Aorta (tissue), 5 donors: ENCODE measurements around the gene DNAH11. TPM values are rescaled to one million over a fixed set of nuclear protein-coding genes. Genes with fewer than 3 reads are reported as not detected.

Experiments
- ATAC-seq: fragments of 200-7000 bp; cut with Tn5 transposase; one replicate; pipeline ENCODE4 v1.9.1; 2022; ENCODE audit warnings: moderate library complexity; ENCODE audit not compliant: low FRiP score
- DNase-seq, 2 donors: peaks; one replicate each; pipeline ENCODE4 v3.0.0-alpha.2; 2020
- H3K27ac ChIP-seq, 2 donors: one replicate each; pipeline ENCODE4 v1.5.1; 2013; ENCODE audit warnings: low read length in 2 of 2, mild to moderate bottlenecking in 2 of 2, moderate library complexity in 2 of 2, control low read depth in 1 of 2, inconsistent platforms in 1 of 2, low read depth in 1 of 2
- H3K27me3 ChIP-seq, 2 donors: one replicate each; pipeline ENCODE4 v1.6.1; 2013; ENCODE audit warnings: control low read depth in 1 of 2, low read length in 1 of 2, mild to moderate bottlenecking in 1 of 2, moderate library complexity in 1 of 2; ENCODE audit not compliant: insufficient read depth in 2 of 2, control insufficient read depth in 1 of 2
- H3K36me3 ChIP-seq, 2 donors: one replicate each; pipeline ENCODE4 v1.6.1; 2013; ENCODE audit warnings: control low read depth in 1 of 2, low read length in 1 of 2, mild to moderate bottlenecking in 1 of 2; ENCODE audit not compliant: insufficient read depth in 2 of 2, control insufficient read depth in 1 of 2
- H3K4me1 ChIP-seq, 2 donors: one replicate each; pipeline ENCODE4 v1.6.1; 2013; ENCODE audit warnings: low read length in 2 of 2, control low read depth in 1 of 2, mild to moderate bottlenecking in 1 of 2, moderate library complexity in 1 of 2; ENCODE audit not compliant: insufficient read depth in 2 of 2, control insufficient read depth in 1 of 2
- H3K4me3 ChIP-seq, 2 donors: one replicate each; pipeline ENCODE4 v1.5.1; 2013; ENCODE audit warnings: low read length in 2 of 2, control low read depth in 1 of 2, mild to moderate bottlenecking in 1 of 2
- H3K9me3 ChIP-seq: one replicate; pipeline ENCODE4 v1.6.1; 2013; ENCODE audit warnings: mild to moderate bottlenecking, low read length; ENCODE audit not compliant: control insufficient read depth
- WGBS, 2 donors: extraction: QIAGEN DNeasy Blood & Tissue Kit; methylation state at CpG; one replicate each; pipeline ENCODE4 v1.1.7; 2013; 5-methylcytosine and 5-hydroxymethylcytosine counted together
- intact Hi-C, 2 donors: fragments of 100-400 bp; cut with DNase I; formaldehyde crosslinking; loops; one replicate each; pipeline versions ENCODE4 v1.14.2 to v1.15.0; 2022
- polyA plus RNA-seq, 2 donors: library from polyadenylated mRNA; stranded (reverse); fragments of 200-250 nt; gene quantifications; one replicate each; pipeline ENCODE4 v1.2.3, GENCODE V29; 2013
- total RNA-seq, 2 donors: library from RNA; stranded (reverse); fragmentation: NEBNext Ultra II Directional; extraction: Animal tissue kit (Norgen Biotek cat#: 25700); gene quantifications; one replicate each; pipeline ENCODE4 v1.2.1, GENCODE V29; 2021
- donor health status: healthy with polysubstance abuse.
- donor health status: Bipolar disorder and iron deficiency.
- donor health status: DM: no; HTN: no; CAD: no.
- donor health status: DM: no; HTN: no; CAD: no.
- donor health status: DM: yes; HTN: yes; CAD: no.

The DNAH11 gene
- total and polyA plus RNA-seq, 4 donors = 2.5 to 3.3 (median 2.6) TPM; not detected in 1

DNA sequence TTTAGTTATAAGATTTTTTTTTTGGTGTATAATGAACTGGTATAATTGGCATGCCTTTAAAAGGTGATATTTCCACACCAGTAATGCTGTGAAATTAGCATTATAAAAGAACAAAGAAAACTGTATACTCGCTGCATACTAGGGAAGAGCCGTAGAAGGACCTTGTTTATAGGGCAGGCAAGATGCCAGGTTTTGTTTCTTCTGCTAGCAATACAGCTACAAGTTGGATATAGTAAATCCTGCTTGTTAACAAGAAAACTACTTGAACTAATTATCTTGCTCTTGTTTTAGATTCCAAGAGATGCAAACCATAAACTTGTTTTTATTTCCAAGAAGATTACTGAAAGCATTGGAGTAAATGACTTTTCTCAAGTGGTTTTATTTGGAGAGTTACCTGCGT is 1.9 kb downstream of the DNAH11 start:
- no peak for ATAC-seq
- Histone ChIP-seq H3K4me1 (no peaks in the 10 kb centered on the region), H3K27ac (no peak overlapping the region), H3K9me3 (no peaks in the 10 kb centered on the region), H3K27me3 (no peaks in the 10 kb centered on the region), H3K4me3 (no peak overlapping the region), H3K36me3 (no peaks in the 10 kb centered on the region)
- no peak for DNase-seq
- 72 to 89% methylated on average over 3 of the region's 3 CpGs for WGBS, 2 donors
- intact Hi-C loops = no loop called here

- Histone ChIP-seq H3K36me3 (no peaks in the 10 kb centered on the region), H3K27ac (no peak overlapping the region), H3K27me3 (no peaks in the 10 kb centered on the region), H3K4me3 (no peak overlapping the region), H3K9me3 (no peaks in the 10 kb centered on the region), H3K4me1 (no peaks in the 10 kb centered on the region)
- DNase-seq = no peak
- intact Hi-C loops = no loop called here
- ATAC-seq = no peak
- 8 to 11% methylated on average over 3 of the region's 3 CpGs for WGBS, 2 donors
Observed at GRCh38 chr7:21547501-21547900, 4.7 kb downstream of the DNAH11 start.

DNA sequence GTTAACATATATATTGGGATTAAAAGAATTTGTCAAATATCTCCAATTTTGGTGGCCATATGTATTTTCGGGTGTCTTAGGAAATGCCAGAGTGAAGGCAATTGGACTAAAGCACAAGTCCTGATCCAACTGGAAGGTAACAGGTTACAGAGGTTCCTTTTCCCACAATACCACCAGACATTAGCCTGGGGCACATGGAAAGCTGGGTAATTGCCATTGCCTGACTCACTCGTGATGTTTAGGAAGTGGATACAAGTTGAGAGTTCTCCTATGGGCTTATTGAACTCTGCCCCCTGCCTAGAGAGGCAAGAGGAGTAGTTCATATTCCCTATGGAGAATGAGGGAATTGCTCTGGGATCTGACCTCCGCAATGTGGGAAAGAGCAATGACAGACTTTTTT is 5.7 kb downstream of the DNAH11 start:
- H3K36me3 ChIP-seq = no peaks in the 10 kb centered on the region
- WGBS, 2 donors = 70 to 85% methylated on average over 3 of the region's 3 CpGs
- ATAC-seq (no peak), DNase-seq (no peak)
- intact Hi-C loops = no loop called here
- H3K4me1 ChIP-seq = no peaks in the 10 kb centered on the region
- no peak overlapping the region for H3K4me3 ChIP-seq
- no peak overlapping the region for H3K27ac ChIP-seq
- H3K27me3 ChIP-seq = no peaks in the 10 kb centered on the region
- H3K9me3 ChIP-seq = no peaks in the 10 kb centered on the region

GRCh38 chr7:21550076-21550475 is 7.2 kb downstream of the DNAH11 start:
- no peaks in the 10 kb centered on the region for H3K9me3 ChIP-seq
- DNase-seq = no peak
- no peaks in the 10 kb centered on the region for H3K36me3 ChIP-seq
- no peaks in the 10 kb centered on the region for H3K27me3 ChIP-seq
- no peaks in the 10 kb centered on the region for H3K4me1 ChIP-seq
- H3K4me3 ChIP-seq = no peak overlapping the region
- no peak for ATAC-seq
- no peak overlapping the region for H3K27ac ChIP-seq
- WGBS, 2 donors = 81 to 93% methylated on average over 3 of the region's 3 CpGs
- intact Hi-C loops = no loop called here

DNA sequence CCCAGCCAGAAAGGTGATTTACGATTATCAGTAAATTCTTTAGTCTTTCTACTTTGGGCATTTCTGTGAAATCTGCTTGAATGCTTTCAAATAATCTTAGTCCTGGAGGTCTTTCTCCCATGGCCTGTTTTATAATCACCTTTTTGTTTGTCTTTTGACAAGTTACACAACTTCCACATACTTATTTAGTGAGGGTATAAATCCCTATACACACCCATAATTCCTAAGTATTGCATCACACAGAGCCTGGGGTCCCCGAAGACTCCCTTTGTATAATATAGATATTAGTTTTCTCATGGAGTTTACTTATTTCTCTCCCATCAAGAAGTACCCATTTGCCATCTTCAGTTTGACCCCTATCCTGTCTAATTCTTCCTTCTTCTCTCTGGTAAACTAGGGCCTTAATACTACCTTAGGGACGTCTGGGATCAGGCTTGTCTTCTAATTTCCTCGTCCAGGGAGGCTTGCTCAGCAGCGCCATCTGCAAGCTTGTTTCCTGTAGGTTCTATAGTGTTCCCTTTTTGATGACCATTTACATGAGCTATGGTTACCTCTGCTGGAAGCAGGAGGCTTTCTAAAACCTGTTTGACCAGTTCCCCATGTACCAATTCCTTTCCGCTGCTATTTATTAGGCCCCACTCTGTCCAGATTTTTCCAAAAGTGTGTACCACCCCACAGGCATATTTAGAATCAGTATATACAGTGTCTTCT is 8.1 kb downstream of the DNAH11 start:
- H3K4me3 ChIP-seq = no peak overlapping the region
- no peak for DNase-seq
- no peaks in the 10 kb centered on the region for H3K4me1 ChIP-seq
- no peaks in the 10 kb centered on the region for H3K9me3 ChIP-seq
- H3K27me3 ChIP-seq = no peaks in the 10 kb centered on the region
- H3K36me3 ChIP-seq = no peaks in the 10 kb centered on the region
- ATAC-seq = no peak
- 68 to 75% methylated on average over 6 of the region's 6 CpGs for WGBS, 2 donors
- intact Hi-C loops = no loop called here
- H3K27ac ChIP-seq = no peak overlapping the region

- intact Hi-C loops = no loop called here
- no peak for DNase-seq
- no peaks in the 10 kb centered on the region for H3K36me3 ChIP-seq
- no peak for ATAC-seq
- H3K4me1 ChIP-seq = no peaks in the 10 kb centered on the region
- no peaks in the 10 kb centered on the region for H3K9me3 ChIP-seq
- H3K27me3 ChIP-seq = no peaks in the 10 kb centered on the region
- no peak overlapping the region for H3K27ac ChIP-seq
- WGBS, 2 donors = 62 to 70% methylated on average over 1 of the region's 1 CpG
- no peak overlapping the region for H3K4me3 ChIP-seq
Observed at GRCh38 chr7:21562385-21562784, 19.5 kb downstream of the DNAH11 start.

GRCh38 chr7:21565614-21566013 is 22.8 kb downstream of the DNAH11 start:
- H3K9me3 ChIP-seq = no peaks in the 10 kb centered on the region
- H3K4me1 ChIP-seq = no peaks in the 10 kb centered on the region
- ATAC-seq (no peak), DNase-seq (no peak)
- no peaks in the 10 kb centered on the region for H3K36me3 ChIP-seq
- no peaks in the 10 kb centered on the region for H3K27me3 ChIP-seq
- intact Hi-C loops = no loop called here
- no peak overlapping the region for H3K27ac ChIP-seq
- H3K4me3 ChIP-seq = no peak overlapping the region
- WGBS, 2 donors = 81 to 86% methylated on average over 7 of the region's 7 CpGs

- H3K27me3 ChIP-seq = no peaks in the 10 kb centered on the region
- intact Hi-C loops = no loop called here
- H3K4me3 ChIP-seq = no peak overlapping the region
- WGBS, 2 donors = 45 to 53% methylated on average over 4 of the region's 4 CpGs
- no peak overlapping the region for H3K27ac ChIP-seq
- no peaks in the 10 kb centered on the region for H3K9me3 ChIP-seq
- H3K36me3 ChIP-seq = no peaks in the 10 kb centered on the region
- no peak for DNase-seq
- no peak for ATAC-seq
- no peaks in the 10 kb centered on the region for H3K4me1 ChIP-seq
Observed at GRCh38 chr7:21566094-21566493, 23.3 kb downstream of the DNAH11 start.

- Histone ChIP-seq H3K27ac (no peak overlapping the region), H3K27me3 (no peaks in the 10 kb centered on the region), H3K4me3 (no peak overlapping the region), H3K36me3 (no peaks in the 10 kb centered on the region), H3K4me1 (no peaks in the 10 kb centered on the region), H3K9me3 (no peaks in the 10 kb centered on the region)
- WGBS, 2 donors = 57 to 60% methylated on average over 2 of the region's 2 CpGs
- ATAC-seq (no peak), DNase-seq (no peak)
- intact Hi-C loops = no loop called here
Observed at GRCh38 chr7:21568762-21569161, 25.9 kb downstream of the DNAH11 start.
